Activated CD4-positive, alpha-beta T cell treated with anti-CD3 and anti-CD28 coated beads for 36 hours (primary cell): ENCODE results near the gene PRSS8. TPM values are rescaled to one million over a fixed set of nuclear protein-coding genes. Genes with fewer than 3 reads are reported as not detected.

Experiments
- ATAC-seq: fragments of 200-7000 bp; cut with Tn5 transposase; one replicate; pipeline ENCODE4 v1.10.0; 2021; ENCODE audit warnings: mild to moderate bottlenecking, moderate library complexity
- CTCF ChIA-PET: fragments of 350-600 bp; sonication (Branson Sonifier 250); formaldehyde crosslinking; loops from one replicate; lab custom pipeline; 2021; ENCODE audit warnings: antibody characterized with exemption; lab: Charles Lee
- POLR2A ChIA-PET: fragments of 350-600 bp; sonication (Branson Sonifier 250); formaldehyde crosslinking; loops from one replicate; lab custom pipeline; 2021; ENCODE audit warnings: antibody characterized with exemption, inconsistent platforms; lab: Charles Lee
- DNase-seq: peaks from one replicate; pipeline ENCODE4 v3.0.0-alpha.2; 2020
- H3K27ac Mint-ChIP-seq: one replicate; pipeline ENCODE4 v1.8.0; 2021; ENCODE audit warnings: mixed read lengths
- H3K27me3 Mint-ChIP-seq: one replicate; pipeline ENCODE4 v1.8.0; 2021; ENCODE audit warnings: mixed read lengths
- H3K36me3 Mint-ChIP-seq: one replicate; pipeline ENCODE4 v1.8.0; 2021; ENCODE audit warnings: low read depth, mixed read lengths
- H3K4me1 Mint-ChIP-seq: one replicate; pipeline ENCODE4 v1.8.0; 2021; ENCODE audit warnings: mixed read lengths
- H3K4me3 Mint-ChIP-seq: one replicate; pipeline ENCODE4 v1.8.0; 2021; ENCODE audit warnings: mild to moderate bottlenecking, moderate library complexity, mixed read lengths
- H3K9me3 Mint-ChIP-seq: one replicate; pipeline ENCODE4 v1.8.0; 2021; ENCODE audit warnings: low read depth, mixed read lengths
- intact Hi-C, 2 experiments: fragments of 100-400 bp; cut with DNase I in 1 of 2; cut with micrococcal nuclease in 1 of 2; formaldehyde crosslinking; loops; one replicate each; pipeline versions ENCODE4 v1.14.2 to v1.15.1; 2022 to 2024; cut with DNase I, micrococcal nuclease
- total RNA-seq, 2 experiments: library from RNA; stranded (reverse); gene quantifications; one replicate each; pipeline ENCODE4 v1.2.3, GENCODE V29; 2021

PRSS8 gene
- total RNA-seq, 2 experiments from 2014 or later = not detected

- H3K36me3 Mint-ChIP-seq = peaks cover 12% of the 10 kb centered on the region
- no peak overlapping the region for H3K4me3 Mint-ChIP-seq
- H3K9me3 Mint-ChIP-seq = no peaks in the 10 kb centered on the region
- ChIA-PET CTCF (interaction anchor here (0.9 kb wide), 1 partner anchor 102 kb away, joined by 3 read pairs; the partner anchor contains the start of gene HSD3B7), POLR2A (no interaction called here)
- peaks cover 7% of the 10 kb centered on the region for H3K4me1 Mint-ChIP-seq
- DNase-seq = no peak
- intact Hi-C loops = no loop called here
- no peaks in the 10 kb centered on the region for H3K27me3 Mint-ChIP-seq
- ATAC-seq = no peak
- H3K27ac Mint-ChIP-seq = no peak overlapping the region
Observed at GRCh38 chr16:31086629-31086906, 49.0 kb downstream of the PRSS8 start.

GRCh38 chr16:31085873-31086628 is 49.5 kb downstream of the PRSS8 start:
- no peak overlapping the region for H3K27ac Mint-ChIP-seq
- POLR2A ChIA-PET = interaction anchor here (1.2 kb wide), 1 partner anchor 12 kb away, joined by 4 read pairs; the partner anchor contains the start of genes ZNF646 and ZNF668

GRCh38 chr16:31085411-31085810 is 50.1 kb downstream of the PRSS8 start:
- intact Hi-C loops = no loop called here
- ChIA-PET POLR2A (interaction anchor here (1.2 kb wide), 1 partner anchor 11 kb away, joined by 4 read pairs; the partner anchor contains the start of genes ZNF646 and ZNF668), CTCF (interaction anchor here (0.7 kb wide), 1 partner anchor 14 kb away, joined by 3 read pairs; no protein-coding TSS in a partner anchor)
- Mint-ChIP-seq H3K9me3 (no peaks in the 10 kb centered on the region), H3K27me3 (no peaks in the 10 kb centered on the region), H3K27ac (no peak overlapping the region), H3K4me1 (peaks cover 8% of the 10 kb centered on the region), H3K36me3 (peaks cover 8% of the 10 kb centered on the region), H3K4me3 (no peak overlapping the region)
- ATAC-seq = no peak
- DNase-seq = no peak

More at GRCh38 chr16:31085873-31086628, 49.5 kb downstream of the PRSS8 start:
- H3K36me3 Mint-ChIP-seq = peaks cover 9% of the 10 kb centered on the region
- DNase-seq (no peak), ATAC-seq (no peak)
- no peak overlapping the region for H3K4me3 Mint-ChIP-seq
- CTCF ChIA-PET = interaction anchor here (0.7 to 0.9 kb wide), 2 partner anchors 13 to 101 kb away, joined by 3 read pairs; partner anchors contain the start of gene HSD3B7
- H3K4me1 Mint-ChIP-seq = peaks cover 7% of the 10 kb centered on the region
- no peaks in the 10 kb centered on the region for H3K27me3 Mint-ChIP-seq
- H3K9me3 Mint-ChIP-seq = no peaks in the 10 kb centered on the region
- intact Hi-C loops = no loop called here

- Mint-ChIP-seq H3K36me3 (peaks cover 8% of the 10 kb centered on the region), H3K27ac (no peak overlapping the region), H3K4me1 (peaks cover 8% of the 10 kb centered on the region), H3K9me3 (no peaks in the 10 kb centered on the region), H3K4me3 (no peak overlapping the region), H3K27me3 (no peaks in the 10 kb centered on the region)
- CTCF ChIA-PET = no interaction called here
- intact Hi-C loops = no loop called here
- ATAC-seq (no peak), DNase-seq (no peak)
- POLR2A ChIA-PET = interaction anchor here (1.2 kb wide), 1 partner anchor 11 kb away, joined by 4 read pairs; the partner anchor contains the start of genes ZNF646 and ZNF668
Observed at GRCh38 chr16:31084584-31085302, 50.8 kb downstream of the PRSS8 start.

GRCh38 chr16:31083981-31084380 is 51.5 kb downstream of the PRSS8 start:
- Mint-ChIP-seq H3K9me3 (no peaks in the 10 kb centered on the region), H3K27me3 (no peaks in the 10 kb centered on the region), H3K27ac (no peak overlapping the region), H3K4me1 (peaks cover 8% of the 10 kb centered on the region), H3K36me3 (peaks cover 9% of the 10 kb centered on the region), H3K4me3 (no peak overlapping the region)
- ChIA-PET POLR2A (no interaction called here), CTCF (no interaction called here)
- intact Hi-C loops = no loop called here
- DNase-seq = no peak
- no peak for ATAC-seq

GRCh38 chr16:31083556-31083955 is 52.0 kb downstream of the PRSS8 start:
- H3K27ac Mint-ChIP-seq = no peak overlapping the region
- intact Hi-C loops = no loop called here

GRCh38 chr16:31083081-31083480 is 52.4 kb downstream of the PRSS8 start:
- ATAC-seq (no peak), DNase-seq (no peak)
- no peaks in the 10 kb centered on the region for H3K9me3 Mint-ChIP-seq
- H3K27ac Mint-ChIP-seq = no peak overlapping the region
- ChIA-PET CTCF (interaction anchor here (1.0 kb wide), 1 partner anchor 60 kb away, joined by 3 read pairs; no protein-coding TSS in a partner anchor), POLR2A (no interaction called here)
- H3K27me3 Mint-ChIP-seq = no peaks in the 10 kb centered on the region
- H3K36me3 Mint-ChIP-seq = peaks cover 18% of the 10 kb centered on the region
- no peak overlapping the region for H3K4me3 Mint-ChIP-seq
- peaks cover 8% of the 10 kb centered on the region for H3K4me1 Mint-ChIP-seq
- intact Hi-C loops = no loop called here

More at GRCh38 chr16:31083556-31083955, 52.0 kb downstream of the PRSS8 start:
- CTCF ChIA-PET = interaction anchor here (1.0 kb wide), 1 partner anchor 59 kb away, joined by 3 read pairs; no protein-coding TSS in a partner anchor
- DNase-seq (no peak), ATAC-seq (no peak)
- H3K4me1 Mint-ChIP-seq = peaks cover 8% of the 10 kb centered on the region
- peaks cover 14% of the 10 kb centered on the region for H3K36me3 Mint-ChIP-seq
- H3K9me3 Mint-ChIP-seq = no peaks in the 10 kb centered on the region
- POLR2A ChIA-PET = no interaction called here
- H3K4me3 Mint-ChIP-seq = no peak overlapping the region
- no peaks in the 10 kb centered on the region for H3K27me3 Mint-ChIP-seq

- Mint-ChIP-seq H3K4me3 (no peak overlapping the region), H3K27ac (peak overlapping the region; percentile 8), H3K27me3 (no peaks in the 10 kb centered on the region), H3K36me3 (peaks cover 24% of the 10 kb centered on the region), H3K4me1 (peaks cover 8% of the 10 kb centered on the region), H3K9me3 (no peaks in the 10 kb centered on the region)
- ATAC-seq (no peak), DNase-seq (no peak)
- POLR2A ChIA-PET = no interaction called here
- CTCF ChIA-PET = interaction anchor here (1.0 kb wide), 1 partner anchor 60 kb away, joined by 3 read pairs; no protein-coding TSS in a partner anchor
- intact Hi-C loops = no loop called here
Observed at GRCh38 chr16:31082368-31083045, 53.0 kb downstream of the PRSS8 start.

Other genes starting within 250 kb of the PRSS8 start
- gene BCL7C, start 241.7 kb downstream of the PRSS8 start, total RNA-seq = 10 to 100 TPM; 19.5 to 20.4 TPM
- gene CTF1, start 239.1 kb downstream of the PRSS8 start, total RNA-seq = under 1 TPM; 0.18 TPM
- 10 to 100 TPM; 23.7 to 31.4 TPM for gene FBXL19, start 212.2 kb downstream of the PRSS8 start, total RNA-seq
- 1 to 10 TPM; 6.9 to 7.9 TPM for gene ORAI3, start 186.7 kb downstream of the PRSS8 start, total RNA-seq
- gene SETD1A, start 178.0 kb downstream of the PRSS8 start, total RNA-seq = 10 to 100 TPM; 18.5 to 21.7 TPM
- 1 to 10 TPM; 1.6 to 2.2 TPM for gene HSD3B7, start 150.5 kb downstream of the PRSS8 start, total RNA-seq
- gene STX1B, start 125.1 kb downstream of the PRSS8 start, total RNA-seq = 1 to 10 TPM; 1.3 to 1.5 TPM
- gene STX4, start 102.2 kb downstream of the PRSS8 start, total RNA-seq = 10 to 100 TPM; 29.2 to 35.9 TPM
- gene ZNF668, start 61.5 kb downstream of the PRSS8 start, total RNA-seq = 1 to 10 TPM; 9.2 to 9.9 TPM
- 10 to 100 TPM; 21.3 to 25.8 TPM for gene ZNF646, start 61.3 kb downstream of the PRSS8 start, total RNA-seq
- gene PRSS53, start 46.8 kb downstream of the PRSS8 start, total RNA-seq = 1 to 10 TPM; 4.0 to 9.2 TPM
- gene VKORC1, start 40.9 kb downstream of the PRSS8 start, total RNA-seq = 10 to 100 TPM; 59.6 to 64.2 TPM
- 10 to 100 TPM; 50.0 to 53.3 TPM for gene BCKDK, start 27.3 kb downstream of the PRSS8 start, total RNA-seq
- 10 to 100 TPM; 53.6 to 63.1 TPM for gene KAT8, start 18.1 kb downstream of the PRSS8 start, total RNA-seq
- under 1 TPM; 0.26 to 0.43 TPM for gene PRSS36, start 14.3 kb upstream of the PRSS8 start, total RNA-seq
- gene FUS, start 44.4 kb upstream of the PRSS8 start, total RNA-seq = 100 to 1,000 TPM; 647 to 648 TPM
- 1 to 10 TPM; 5.7 TPM for gene PYCARD, start 67.0 kb upstream of the PRSS8 start, total RNA-seq
- gene TRIM72, start 78.4 kb upstream of the PRSS8 start, total RNA-seq = under 1 TPM in 1 of 2 experiments, not detected in 1; 0.04 TPM
- gene PYDC1, start 81.4 kb upstream of the PRSS8 start, total RNA-seq = not detected
- under 1 TPM; 0.67 to 0.98 TPM for gene ITGAM, start 124.2 kb upstream of the PRSS8 start, total RNA-seq
- gene ITGAX, start 219.4 kb upstream of the PRSS8 start, total RNA-seq = 1 to 10 TPM; 5.3 to 6.6 TPM